WTC11 (cell line): ENCODE measurements around the gene KSR1. TPM values are rescaled to one million over a fixed set of nuclear protein-coding genes. Genes with fewer than 3 reads are reported as not detected.

Experiments
- ATAC-seq: fragments of 200-7000 bp; cut with Tn5 transposase; 2 replicates; pipeline ENCODE4 v1.10.0; 2021; ENCODE audit warnings: mild to moderate bottlenecking, moderate library complexity
- CTCF ChIA-PET: fragments of 300-600 bp; sonication (Branson Sonifier 250); formaldehyde crosslinking; loops from one replicate; lab custom pipeline; 2021; ENCODE audit warnings: antibody characterized with exemption; lab: Charles Lee
- POLR2A ChIA-PET: fragments of 350-600 bp; sonication (Branson Sonifier 250); formaldehyde crosslinking; loops from one replicate; lab custom pipeline; 2021; ENCODE audit warnings: antibody characterized with exemption; lab: Charles Lee
- DNase-seq: peaks from one replicate; pipeline ENCODE4 v3.0.0; 2021; ENCODE audit warnings: low spot score
- H3K27ac Mint-ChIP-seq: 2 replicates; pipeline ENCODE4 v1.8.0; 2021; ENCODE audit warnings: mixed read lengths
- H3K27me3 Mint-ChIP-seq: 2 replicates; pipeline ENCODE4 v1.8.0; 2021; ENCODE audit warnings: low read depth, mild to moderate bottlenecking, moderate library complexity, mixed read lengths
- H3K36me3 Mint-ChIP-seq: 2 replicates; pipeline ENCODE4 v1.8.0; 2021; ENCODE audit warnings: mixed read lengths
- H3K4me1 Mint-ChIP-seq: 2 replicates; pipeline ENCODE4 v1.8.0; 2022; ENCODE audit warnings: mixed read lengths
- H3K4me3 Mint-ChIP-seq: 2 replicates; pipeline ENCODE4 v1.8.0; 2021; ENCODE audit warnings: mild to moderate bottlenecking, moderate library complexity, mixed read lengths
- H3K9me3 Mint-ChIP-seq: 2 replicates; pipeline ENCODE4 v1.8.0; 2021; ENCODE audit warnings: mixed read lengths
- EMX1 ChIP-seq: fragments of 250-450 bp; sonication (Bioruptor Pico); IDR thresholded peaks from 2 replicates; pipeline ENCODE4 v1.8.0; 2021; ENCODE audit warnings: mild to moderate bottlenecking
- FOXP4 ChIP-seq: sonication (generic); formaldehyde crosslinking; IDR thresholded peaks from 2 replicates; pipeline ENCODE4 v1.8.0; 2022; ENCODE audit warnings: mild to moderate bottlenecking, missing genetic modification reagents
- NFE2L1 ChIP-seq: sonication (generic); formaldehyde crosslinking; IDR thresholded peaks from 2 replicates; pipeline ENCODE4 v1.8.1; 2023; ENCODE audit warnings: missing genetic modification reagents
- PRDM15 ChIP-seq: sonication (generic); formaldehyde crosslinking; IDR thresholded peaks from 2 replicates; pipeline ENCODE4 v1.8.0; 2022; ENCODE audit warnings: missing genetic modification reagents
- SOX15 ChIP-seq: fragments of 250-450 bp; sonication (Bioruptor Pico); IDR thresholded peaks from 2 replicates; pipeline ENCODE4 v1.9.0; 2021; ENCODE audit warnings: mild to moderate bottlenecking
- ZBTB21 ChIP-seq: sonication (generic); formaldehyde crosslinking; IDR thresholded peaks from 2 replicates; pipeline ENCODE4 v1.8.1; 2023; ENCODE audit warnings: mild to moderate bottlenecking, missing genetic modification reagents, borderline replicate concordance
- ZBTB43 ChIP-seq: sonication (generic); formaldehyde crosslinking; IDR thresholded peaks from 2 replicates; pipeline ENCODE4 v1.8.1; 2023; ENCODE audit warnings: mild to moderate bottlenecking, missing genetic modification reagents
- ZNF232 ChIP-seq: sonication (generic); formaldehyde crosslinking; IDR thresholded peaks from 2 replicates; pipeline ENCODE4 v1.8.0; 2022; ENCODE audit warnings: mild to moderate bottlenecking, missing genetic modification reagents
- ZNF532 ChIP-seq: fragments of 250-450 bp; sonication (Bioruptor Pico); IDR thresholded peaks from 2 replicates; pipeline ENCODE4 v1.9.0; 2021; ENCODE audit warnings: mild to moderate bottlenecking, borderline replicate concordance
- ZSCAN18 ChIP-seq: fragments of 250-450 bp; sonication (Bioruptor Pico); IDR thresholded peaks from 2 replicates; pipeline ENCODE4 v2.1.2; 2022; ENCODE audit warnings: mild to moderate bottlenecking, moderate library complexity
- total RNA-seq: library from RNA; stranded (reverse); gene quantifications from 3 replicates; pipeline ENCODE4 v1.2.3, GENCODE V29; 2021

Gene KSR1
- total RNA-seq, 1 experiment from 2014 or later = 45.5 TPM

GRCh38 chr17:27502526-27503324, 46.5 kb downstream of the KSR1 start:
- H3K4me3 Mint-ChIP-seq = no peak overlapping the region
- peaks cover 42% of the 10 kb centered on the region for H3K4me1 Mint-ChIP-seq
- peaks cover 32% of the 10 kb centered on the region for H3K9me3 Mint-ChIP-seq
- H3K27me3 Mint-ChIP-seq = no peaks in the 10 kb centered on the region
- no peak for ATAC-seq
- peaks cover 44% of the 10 kb centered on the region for H3K36me3 Mint-ChIP-seq
- ChIA-PET CTCF (no interaction called here), POLR2A (no interaction called here)
- TF ChIP-seq ZBTB43 (CRISPR knock-in tag) (no peak), ZSCAN18 (CRISPR knock-in tag) (no peak), EMX1 (CRISPR knock-in tag) (no peak), ZNF232 (CRISPR knock-in tag) (no peak), ZBTB21 (CRISPR knock-in tag) (no peak), PRDM15 (CRISPR knock-in tag) (no peak), FOXP4 (CRISPR knock-in tag) (no peak)
- H3K27ac Mint-ChIP-seq = no peak overlapping the region
- no peak for DNase-seq

- peaks cover 44% of the 10 kb centered on the region for H3K36me3 Mint-ChIP-seq
- TF ChIP-seq SOX15 (CRISPR knock-in tag) (no peak), NFE2L1 (no peak), ZNF532 (CRISPR knock-in tag) (no peak)
- H3K27ac Mint-ChIP-seq = 0 out of 2 replicates have a peak overlapping the region, but pooled peaks have one; percentile 13
- CTCF ChIA-PET = no interaction called here
- H3K4me3 Mint-ChIP-seq = no peak overlapping the region
- ATAC-seq (no peak), DNase-seq (no peak)
- POLR2A ChIA-PET = no interaction called here
- peaks cover 32% of the 10 kb centered on the region for H3K9me3 Mint-ChIP-seq
- H3K27me3 Mint-ChIP-seq = no peaks in the 10 kb centered on the region
- peaks cover 43% of the 10 kb centered on the region for H3K4me1 Mint-ChIP-seq
Observed at GRCh38 chr17:27503611-27504010, 47.4 kb downstream of the KSR1 start.
